Astrocyte (in vitro differentiated cells and primary cell): ENCODE data around the gene ZNF124. TPM values are rescaled to one million over a fixed set of nuclear protein-coding genes. Genes with fewer than 3 reads are reported as not detected.
"Not testable (repeated sequence)": the region's sequence is repeated elsewhere in the genome, so short reads cannot be mapped to it uniquely, and the experiment has no call there.

ENCODE experiments used
- DNase-seq: peaks from one replicate; pipeline ENCODE4 v3.0.0-alpha.2; 2010; ENCODE audit warnings: low read depth
- FAIRE-seq: peaks from 2 replicates; lab custom pipeline; 2011; peaks lifted over from hg19 to GRCh38; lab: Jason Lieb, UNC
- H2AFZ ChIP-seq: 2 replicates; pipeline ENCODE4 v1.6.0; 2012; ENCODE audit warnings: low read depth, low read length, inconsistent platforms
- H3K27ac ChIP-seq: 2 replicates; pipeline ENCODE4 v1.5.1; 2011; ENCODE audit warnings: low read depth, low read length, inconsistent platforms
- H3K27me3 ChIP-seq: 2 replicates; pipeline ENCODE4 v1.6.0; 2011; ENCODE audit warnings: low read length, inconsistent platforms; ENCODE audit not compliant: insufficient read depth
- H3K36me3 ChIP-seq: 2 replicates; pipeline ENCODE4 v1.5.1; 2011; ENCODE audit warnings: low read length, inconsistent platforms; ENCODE audit not compliant: insufficient read depth
- H3K4me1 ChIP-seq: 2 replicates; pipeline ENCODE4 v1.5.1; 2011; ENCODE audit warnings: low read length, inconsistent platforms; ENCODE audit not compliant: insufficient read depth
- H3K4me2 ChIP-seq: 2 replicates; pipeline ENCODE4 v1.6.0; 2012; ENCODE audit warnings: low read length, inconsistent platforms
- H3K4me3 ChIP-seq: 2 replicates; pipeline ENCODE4 v1.5.1; 2011; ENCODE audit warnings: low read depth, mild to moderate bottlenecking, low read length, inconsistent platforms; ENCODE audit not compliant: insufficient read depth
- H3K79me2 ChIP-seq: 2 replicates; pipeline ENCODE4 v1.6.0; 2012; ENCODE audit warnings: mild to moderate bottlenecking, low read length, inconsistent platforms; ENCODE audit not compliant: insufficient read depth
- H3K9ac ChIP-seq: 2 replicates; pipeline ENCODE4 v1.6.0; 2012; ENCODE audit warnings: mild to moderate bottlenecking, low read length, inconsistent platforms
- H3K9me3 ChIP-seq: 2 replicates; pipeline ENCODE4 v1.5.1; 2012; ENCODE audit warnings: low read depth, mild to moderate bottlenecking, low read length, inconsistent platforms; ENCODE audit not compliant: insufficient read depth
- H4K20me1 ChIP-seq: 2 replicates; pipeline ENCODE4 v1.6.0; 2012; ENCODE audit warnings: low read length, inconsistent platforms; ENCODE audit not compliant: insufficient read depth
- H3K27ac Mint-ChIP-seq: one replicate; pipeline ENCODE4 v1.8.0; 2021; ENCODE audit warnings: mild to moderate bottlenecking, mixed read lengths; ENCODE audit not compliant: unreplicated experiment
- H3K27me3 Mint-ChIP-seq: one replicate; pipeline ENCODE4 v1.8.0; 2021; ENCODE audit warnings: low read depth, mixed read lengths; ENCODE audit not compliant: unreplicated experiment
- H3K36me3 Mint-ChIP-seq: one replicate; pipeline ENCODE4 v1.8.0; 2021; ENCODE audit warnings: low read depth, mixed read lengths; ENCODE audit not compliant: unreplicated experiment
- H3K4me1 Mint-ChIP-seq: one replicate; pipeline ENCODE4 v1.8.0; 2021; ENCODE audit warnings: low read depth, mixed read lengths; ENCODE audit not compliant: unreplicated experiment
- H3K4me3 Mint-ChIP-seq: one replicate; pipeline ENCODE4 v1.8.0; 2021; ENCODE audit warnings: mild to moderate bottlenecking, moderate library complexity, mixed read lengths; ENCODE audit not compliant: unreplicated experiment
- H3K9me3 Mint-ChIP-seq: one replicate; pipeline ENCODE4 v1.8.0; 2021; ENCODE audit warnings: mild to moderate bottlenecking, mixed read lengths; ENCODE audit not compliant: unreplicated experiment
- CTCF ChIP-seq: IDR thresholded peaks from 2 replicates; pipeline ENCODE4 v1.5.1; 2011; ENCODE audit warnings: low read depth, mild to moderate bottlenecking, inconsistent platforms, low read length, moderate library complexity; ENCODE audit not compliant: insufficient read depth
- EZH2 ChIP-seq: IDR thresholded peaks from 2 replicates; pipeline ENCODE4 v1.6.1; 2012; ENCODE audit warnings: mild to moderate bottlenecking, low read length, inconsistent platforms; ENCODE audit not compliant: insufficient read depth
- total RNA-seq: library from RNA; stranded (reverse); gene quantifications from 2 replicates; pipeline ENCODE4 v1.2.1, GENCODE V29; 2021

Gene ZNF124
- total RNA-seq, 1 donor from 2014 or later: 36.5 TPM

GRCh38 chr1:247147781-247148180 lies 24.0 kb downstream of the ZNF124 start:
- no peak overlapping the region for H3K4me3 ChIP-seq
- H3K4me1 ChIP-seq: no peaks in the 10 kb centered on the region
- FAIRE-seq: no peak
- H3K4me2 ChIP-seq: no peak overlapping the region
- TF ChIP-seq CTCF (no peak), EZH2 (no peak)
- peak; percentile 18 for DNase-seq
- no peak overlapping the region for H3K27ac ChIP-seq
- no peaks in the 10 kb centered on the region for H4K20me1 ChIP-seq
- Mint-ChIP-seq H3K36me3 (peaks cover 63% of the 10 kb centered on the region), H3K4me3 (no peak overlapping the region), H3K4me1 (peaks cover 2% of the 10 kb centered on the region), H3K27me3 (no peaks in the 10 kb centered on the region), H3K9me3 (peaks cover 50% of the 10 kb centered on the region), H3K27ac (no peak overlapping the region)
- H3K36me3 ChIP-seq: peaks cover 15% of the 10 kb centered on the region
- no peak overlapping the region for H3K9ac ChIP-seq
- no peak overlapping the region for H2AFZ ChIP-seq
- peaks cover 12% of the 10 kb centered on the region for H3K9me3 ChIP-seq
- peaks cover 37% of the 10 kb centered on the region for H3K79me2 ChIP-seq
- no peaks in the 10 kb centered on the region for H3K27me3 ChIP-seq

- not testable (repeated sequence) for H3K9ac ChIP-seq, H3K4me1 ChIP-seq, DNase-seq, H3K4me1 Mint-ChIP-seq, H3K4me3 ChIP-seq, H3K27ac ChIP-seq, H3K27me3 Mint-ChIP-seq, H3K27ac Mint-ChIP-seq, FAIRE-seq, H3K4me2 ChIP-seq, H3K27me3 ChIP-seq, H2AFZ ChIP-seq, H3K4me3 Mint-ChIP-seq, H4K20me1 ChIP-seq
- Histone ChIP-seq H3K9me3 (peaks cover 12% of the 10 kb centered on the region), H3K36me3 (peaks cover 15% of the 10 kb centered on the region), H3K79me2 (peaks cover 38% of the 10 kb centered on the region)
- Mint-ChIP-seq H3K9me3 (peaks cover 46% of the 10 kb centered on the region), H3K36me3 (peaks cover 60% of the 10 kb centered on the region)
These were observed 24.7 kb downstream of the ZNF124 start for GRCh38 chr1:247147120-247147519.

GRCh38 chr1:247146671-247147070 lies 25.1 kb downstream of the ZNF124 start:
- H3K9ac ChIP-seq: no peak overlapping the region
- Mint-ChIP-seq H3K4me1 (peaks cover 2% of the 10 kb centered on the region), H3K27me3 (no peaks in the 10 kb centered on the region), H3K9me3 (peaks cover 46% of the 10 kb centered on the region), H3K4me3 (no peak overlapping the region), H3K27ac (no peak overlapping the region), H3K36me3 (peaks cover 59% of the 10 kb centered on the region)
- H3K27ac ChIP-seq: no peak overlapping the region
- DNase-seq (no peak), FAIRE-seq (no peak)
- H3K9me3 ChIP-seq: peaks cover 12% of the 10 kb centered on the region
- no peak overlapping the region for H3K4me2 ChIP-seq
- H4K20me1 ChIP-seq: no peaks in the 10 kb centered on the region
- H3K79me2 ChIP-seq: peaks cover 41% of the 10 kb centered on the region
- TF ChIP-seq EZH2 (no peak), CTCF (peak; percentile 4)
- H3K27me3 ChIP-seq: no peaks in the 10 kb centered on the region
- no peak overlapping the region for H2AFZ ChIP-seq
- H3K4me1 ChIP-seq: no peaks in the 10 kb centered on the region
- H3K4me3 ChIP-seq: no peak overlapping the region
- H3K36me3 ChIP-seq: peaks cover 15% of the 10 kb centered on the region
